ENCODE data around the gene SLC25A11.

The SLC25A11 gene

DNA sequence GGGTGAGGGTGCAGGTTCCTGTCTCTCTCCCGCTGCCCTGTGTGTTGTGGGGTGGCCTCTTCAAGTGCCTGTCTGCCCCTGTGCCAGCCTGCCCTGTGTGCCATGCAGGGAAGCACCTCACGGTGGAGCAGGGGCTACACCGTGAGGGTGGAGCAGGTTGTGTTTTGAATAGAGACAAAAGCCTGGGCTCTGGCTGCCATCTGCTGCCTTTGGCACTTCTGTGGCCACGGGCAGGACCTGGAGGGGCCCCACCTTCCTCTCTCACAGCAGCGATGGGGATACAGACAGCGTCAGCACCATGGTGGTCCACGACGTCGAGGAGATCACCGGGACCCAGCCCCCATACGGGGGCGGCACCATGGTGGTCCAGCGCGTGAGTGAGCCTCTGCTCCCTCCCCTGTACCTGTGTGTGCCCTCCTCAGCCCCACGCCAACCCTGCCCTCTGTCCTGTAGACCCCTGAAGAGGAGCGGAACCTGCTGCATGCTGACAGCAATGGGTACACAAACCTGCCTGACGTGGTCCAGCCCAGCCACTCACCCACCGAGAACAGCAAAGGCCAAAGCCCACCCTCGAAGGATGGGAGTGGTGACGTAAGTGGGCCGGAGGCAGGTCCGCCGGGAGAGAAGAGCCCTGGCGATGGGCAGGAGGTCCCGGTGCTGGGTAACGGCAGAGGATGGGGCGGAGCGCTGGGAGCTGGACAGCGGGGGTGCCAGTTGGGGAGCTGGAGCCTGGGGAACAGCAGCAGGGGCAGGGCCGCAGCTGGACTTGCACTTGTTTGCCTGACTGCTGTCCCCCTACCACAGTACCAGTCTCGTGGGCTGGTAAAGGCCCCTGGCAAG, 45.9 kb downstream of the SLC25A11 start:
- H3K36me3 ChIP-seq (ENCODE audit: insufficient read depth, insufficient read length, low read length), result peaks cover 72% of the 10 kb centered on the region
- H3K27me3 ChIP-seq (ENCODE audit: insufficient read depth, insufficient read length), result no peaks in the 10 kb centered on the region
- DNase-seq (ENCODE audit: low read depth, low spot score), result no peak
- no peak overlapping the region for H3K9ac ChIP-seq (ENCODE audit: insufficient read length, low read depth)
- no peak overlapping the region for H3K4me3 ChIP-seq (ENCODE audit: insufficient read length, low read depth)
- no peak for TF ChIP-seq ZNF274 (IDR thresholded peaks at IDR 0.05; ENCODE audit: low read depth, low read length)
- TF ChIP-seq SUZ12 (IDR thresholded peaks at IDR 0.05; ENCODE audit: extremely low read depth, insufficient read depth, insufficient read length), result no peak
- TF ChIP-seq YY1 (IDR thresholded peaks at IDR 0.05; ENCODE audit: insufficient read depth, insufficient read length), result no peak
- H3K9me3 ChIP-seq (ENCODE audit: insufficient read depth, low read length), result no peaks in the 10 kb centered on the region
- peaks cover 8% of the 10 kb centered on the region for H3K4me1 ChIP-seq (ENCODE audit: insufficient read depth, insufficient read length)

- TF ChIP-seq SUZ12 (IDR thresholded peaks at IDR 0.05; ENCODE audit: extremely low read depth, insufficient read depth, insufficient read length) (no peak), YY1 (IDR thresholded peaks at IDR 0.05; ENCODE audit: insufficient read depth, insufficient read length) (no peak), ZNF274 (IDR thresholded peaks at IDR 0.05; ENCODE audit: low read depth, low read length) (no peak)
- no peak overlapping the region for H3K4me3 ChIP-seq (ENCODE audit: insufficient read length, low read depth)
- no peaks in the 10 kb centered on the region for H3K27me3 ChIP-seq (ENCODE audit: insufficient read depth, insufficient read length)
- H3K9me3 ChIP-seq (ENCODE audit: insufficient read depth, low read length), result no peaks in the 10 kb centered on the region
- no peak for DNase-seq (ENCODE audit: low read depth, low spot score)
- no peak overlapping the region for H3K9ac ChIP-seq (ENCODE audit: insufficient read length, low read depth)
- H3K4me1 ChIP-seq (ENCODE audit: insufficient read depth, insufficient read length), result peaks cover 8% of the 10 kb centered on the region
- H3K36me3 ChIP-seq (ENCODE audit: insufficient read depth, insufficient read length, low read length), result peaks cover 66% of the 10 kb centered on the region
These were observed 46.6 kb downstream of the SLC25A11 start for GRCh38 chr17:4893272-4893671.

DNA sequence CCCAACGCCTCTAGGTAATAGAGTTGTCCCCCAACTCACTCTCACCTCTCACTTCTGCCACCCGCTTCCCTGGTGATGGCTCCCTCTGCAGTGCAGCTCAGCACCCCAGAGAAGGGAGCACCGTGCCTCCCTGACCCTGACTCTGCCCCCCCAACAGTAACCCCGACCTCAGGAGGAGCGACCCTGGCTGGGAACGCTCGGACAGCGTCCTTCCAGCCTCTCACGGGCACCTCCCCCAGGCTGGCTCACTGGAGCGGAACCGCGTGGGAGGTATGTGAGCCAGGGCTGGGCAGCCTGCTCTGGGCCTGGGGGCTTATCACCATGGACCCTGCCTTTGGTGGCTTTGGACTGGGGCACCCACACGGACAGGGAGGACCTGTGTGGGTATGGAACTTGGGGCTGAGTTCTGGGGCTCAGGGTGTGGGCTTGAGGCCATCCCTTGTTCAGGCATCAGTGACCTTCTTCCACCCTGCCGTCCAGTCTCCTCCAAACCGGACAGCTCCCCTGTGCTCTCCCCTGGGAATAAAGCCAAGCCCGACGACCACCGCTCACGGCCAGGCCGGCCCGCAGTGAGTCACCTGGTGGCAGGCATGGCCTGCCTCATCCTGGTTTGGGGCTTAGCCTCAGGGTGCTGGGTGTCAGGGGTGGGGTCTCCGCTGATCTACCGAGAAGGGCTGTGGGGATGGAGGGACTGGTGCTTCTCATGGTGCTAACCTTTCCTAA, 47.2 kb downstream of the SLC25A11 start:
- no peak overlapping the region for H3K4me3 ChIP-seq (ENCODE audit: insufficient read length, low read depth)
- peaks cover 8% of the 10 kb centered on the region for H3K4me1 ChIP-seq (ENCODE audit: insufficient read depth, insufficient read length)
- TF ChIP-seq SUZ12 (IDR thresholded peaks at IDR 0.05; ENCODE audit: extremely low read depth, insufficient read depth, insufficient read length) (no peak), YY1 (IDR thresholded peaks at IDR 0.05; ENCODE audit: insufficient read depth, insufficient read length) (no peak), ZNF274 (IDR thresholded peaks at IDR 0.05; ENCODE audit: low read depth, low read length) (no peak)
- H3K27me3 ChIP-seq (ENCODE audit: insufficient read depth, insufficient read length), result no peaks in the 10 kb centered on the region
- no peaks in the 10 kb centered on the region for H3K9me3 ChIP-seq (ENCODE audit: insufficient read depth, low read length)
- DNase-seq (ENCODE audit: low read depth, low spot score), result no peak
- peaks cover 65% of the 10 kb centered on the region for H3K36me3 ChIP-seq (ENCODE audit: insufficient read depth, insufficient read length, low read length)
- H3K9ac ChIP-seq (ENCODE audit: insufficient read length, low read depth), result no peak overlapping the region

GRCh38 chr17:4891411-4892410, 48.1 kb downstream of the SLC25A11 start:
- TF ChIP-seq SUZ12 (IDR thresholded peaks at IDR 0.05; ENCODE audit: extremely low read depth, insufficient read depth, insufficient read length) (no peak), ZNF274 (IDR thresholded peaks at IDR 0.05; ENCODE audit: low read depth, low read length) (no peak), YY1 (IDR thresholded peaks at IDR 0.05; ENCODE audit: insufficient read depth, insufficient read length) (no peak)
- H3K4me1 ChIP-seq (ENCODE audit: insufficient read depth, insufficient read length), result peaks cover 4% of the 10 kb centered on the region
- H3K36me3 ChIP-seq (ENCODE audit: insufficient read depth, insufficient read length, low read length), result peaks cover 70% of the 10 kb centered on the region
- H3K27me3 ChIP-seq (ENCODE audit: insufficient read depth, insufficient read length), result no peaks in the 10 kb centered on the region
- DNase-seq (ENCODE audit: low read depth, low spot score), result no peak
- H3K9me3 ChIP-seq (ENCODE audit: insufficient read depth, low read length), result no peaks in the 10 kb centered on the region
- no peak overlapping the region for H3K9ac ChIP-seq (ENCODE audit: insufficient read length, low read depth)
- H3K4me3 ChIP-seq (ENCODE audit: insufficient read length, low read depth), result no peak overlapping the region

GRCh38 chr17:4887581-4887980, 52.3 kb downstream of the SLC25A11 start:
- Histone ChIP-seq H3K4me1 (ENCODE audit: insufficient read depth, insufficient read length) (no peaks in the 10 kb centered on the region), H3K9ac (ENCODE audit: insufficient read length, low read depth) (no peak overlapping the region), H3K36me3 (ENCODE audit: insufficient read depth, insufficient read length, low read length) (peaks cover 56% of the 10 kb centered on the region), H3K27me3 (ENCODE audit: insufficient read depth, insufficient read length) (no peaks in the 10 kb centered on the region), H3K4me3 (ENCODE audit: insufficient read length, low read depth) (no peak overlapping the region), H3K9me3 (ENCODE audit: insufficient read depth, low read length) (no peaks in the 10 kb centered on the region)
- DNase-seq (ENCODE audit: low read depth, low spot score), result no peak
- TF ChIP-seq YY1 (IDR thresholded peaks at IDR 0.05; ENCODE audit: insufficient read depth, insufficient read length) (no peak), ZNF274 (IDR thresholded peaks at IDR 0.05; ENCODE audit: low read depth, low read length) (no peak), SUZ12 (IDR thresholded peaks at IDR 0.05; ENCODE audit: extremely low read depth, insufficient read depth, insufficient read length) (no peak)

All from NT2/D1 (cell line).